Measurements from ENCODE around the gene ERCC6L2.

The ERCC6L2 gene

GRCh38 chr9:96008502-96009222 lies 133.2 kb downstream of the ERCC6L2 start:
- no peak overlapping the region for H3K4me3 ChIP-seq (ENCODE audit: low read depth, low read length)
- no peak for DNase-seq (ENCODE audit: low read depth)

- H3K4me3 ChIP-seq (ENCODE audit: low read depth, low read length) = no peak overlapping the region
Measured at GRCh38 chr9:96009223-96009602, 133.7 kb downstream of the ERCC6L2 start.

GRCh38 chr9:96009690-96010472 lies 134.4 kb downstream of the ERCC6L2 start:
- DNase-seq (ENCODE audit: low read depth) = no peak

More at GRCh38 chr9:96009223-96009602, 133.7 kb downstream of the ERCC6L2 start:
- no peak for DNase-seq (ENCODE audit: low read depth)

GRCh38 chr9:96014078-96014477 lies 138.6 kb downstream of the ERCC6L2 start:
- DNase-seq (ENCODE audit: low read depth) = no peak
- H3K4me3 ChIP-seq (ENCODE audit: low read depth, low read length) = no peak overlapping the region

More at GRCh38 chr9:96009690-96010472, 134.4 kb downstream of the ERCC6L2 start:
- H3K4me3 ChIP-seq (ENCODE audit: low read depth, low read length) = no peak overlapping the region

- H3K4me3 ChIP-seq (ENCODE audit: low read depth, low read length) = no peak overlapping the region
- no peak for DNase-seq (ENCODE audit: low read depth)
Measured at GRCh38 chr9:96015876-96016686, 140.6 kb downstream of the ERCC6L2 start.
